ENCODE measurements around the gene ROMO1. TPM values are rescaled to one million over a fixed set of nuclear protein-coding genes. Genes with fewer than 3 reads are reported as not detected.

Gene ROMO1
- total RNA-seq, 4 donors from 2014 or later = 154 to 259 (median 192) TPM

DNA sequence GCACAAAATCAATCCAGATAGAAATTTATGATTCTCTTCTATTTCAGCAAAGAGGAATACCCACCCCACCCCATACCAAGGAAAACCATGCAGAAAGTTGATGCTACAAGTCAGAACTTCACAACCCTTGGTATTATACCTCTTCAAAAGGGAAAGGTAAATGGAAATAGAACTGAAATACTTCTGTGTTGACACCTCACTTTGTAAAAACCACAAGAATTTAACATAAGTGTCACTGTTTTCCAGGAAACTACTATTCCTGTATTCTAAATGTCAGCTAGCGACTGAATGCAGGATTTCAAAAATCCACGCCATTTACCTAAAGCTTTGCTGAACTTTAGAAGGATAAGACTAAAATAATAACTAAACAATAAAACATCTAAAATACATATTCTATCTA lies 38.2 kb upstream of the ROMO1 start:
- Histone ChIP-seq H3K4me1 (peaks cover 0 to 44% (median 11%) of the 10 kb centered on the region in 4 donors), H3K9me3 (no peaks in the 10 kb centered on the region), H3K4me3 (no peak overlapping the region), H3K27me3 (no peaks in the 10 kb centered on the region), H3K36me3 (peaks cover 0 to 5% (median 0%) of the 10 kb centered on the region in 3 donors), H3K27ac (no peak overlapping the region)
- DNase-seq = no peak
- TF ChIP-seq CTCF (IDR thresholded peaks at IDR 0.05) (no peak), POLR2A (IDR thresholded peaks at IDR 0.05) (no peak)

- no peak for DNase-seq
- no peaks in the 10 kb centered on the region for H3K36me3 ChIP-seq
- no peaks in the 10 kb centered on the region for H3K27me3 ChIP-seq
- H3K9me3 ChIP-seq = no peaks in the 10 kb centered on the region
- no peak overlapping the region for H3K27ac ChIP-seq
- peak overlapping the region in 1 of 4 donors; percentile 2 for H3K4me3 ChIP-seq
- H3K4me1 ChIP-seq = peaks cover 0 to 44% (median 11%) of the 10 kb centered on the region in 4 donors
- TF ChIP-seq POLR2A (IDR thresholded peaks at IDR 0.05) = no peak
- no peak for TF ChIP-seq CTCF (IDR thresholded peaks at IDR 0.05)
These were observed 37.3 kb upstream of the ROMO1 start for GRCh38 chr20:35661908-35662307.

DNA sequence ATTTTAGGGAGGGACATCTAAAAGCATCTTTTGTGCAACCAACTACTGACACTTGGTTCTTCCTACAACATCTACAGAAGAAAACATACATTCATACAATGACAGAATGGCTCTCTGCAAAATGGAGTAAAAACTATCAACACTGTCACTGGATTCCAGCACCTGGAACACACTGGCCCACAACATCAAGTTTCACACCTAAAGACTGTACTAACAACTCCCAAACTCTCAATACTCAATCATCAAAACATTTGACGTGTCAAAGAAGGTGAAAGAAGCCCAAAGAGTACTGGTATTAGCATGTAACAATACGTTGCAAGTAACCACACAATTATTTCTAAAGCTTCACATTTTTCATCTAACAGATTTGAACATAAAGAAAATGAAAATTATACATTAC lies 36.7 kb upstream of the ROMO1 start:
- Histone ChIP-seq H3K27ac (no peak overlapping the region), H3K4me1 (peaks cover 0 to 38% (median 11%) of the 10 kb centered on the region in 4 donors)

GRCh38 chr20:35663516-35664465 lies 35.4 kb upstream of the ROMO1 start:
- no peaks in the 10 kb centered on the region for H3K27me3 ChIP-seq
- peaks cover 0 to 35% (median 9%) of the 10 kb centered on the region in 4 donors for H3K4me1 ChIP-seq
- peak; percentile 57 to 87 (median 77) for DNase-seq

More for the DNA sequence above, 36.7 kb upstream of the ROMO1 start:
- no peaks in the 10 kb centered on the region for H3K9me3 ChIP-seq
- no peaks in the 10 kb centered on the region for H3K36me3 ChIP-seq
- no peak for TF ChIP-seq POLR2A (IDR thresholded peaks at IDR 0.05)
- TF ChIP-seq CTCF (IDR thresholded peaks at IDR 0.05) = no peak
- DNase-seq = no peak
- H3K27me3 ChIP-seq = no peaks in the 10 kb centered on the region
- peak overlapping the region in 2 of 4 donors; percentile 71 to 77 for H3K4me3 ChIP-seq

More at GRCh38 chr20:35663516-35664465, 35.4 kb upstream of the ROMO1 start:
- peak in 1 of 2 donors; percentile 6 for TF ChIP-seq POLR2A (IDR thresholded peaks at IDR 0.05)
- no peak for TF ChIP-seq CTCF (IDR thresholded peaks at IDR 0.05)
- H3K9me3 ChIP-seq = no peaks in the 10 kb centered on the region
- H3K4me3 ChIP-seq = peak overlapping the region; percentile 47 to 77 (median 71)
- peak overlapping the region; percentile 89 to 97 (median 96) for H3K27ac ChIP-seq
- H3K36me3 ChIP-seq = peaks cover 0 to 4% (median 0%) of the 10 kb centered on the region in 3 donors

Data from Peyer's patch (tissue), 4 donors.